Parathyroid adenoma (tissue), 2 donors: ENCODE data around the gene BBIP1.

ENCODE experiments used
- H2AFZ ChIP-seq: fragments of 300-600 bp; sonication (generic); one replicate; pipeline ENCODE4 v1.7.0; 2017; ENCODE audit warnings: antibody characterized with exemption, mild to moderate bottlenecking
- H3K27ac ChIP-seq: fragments of 300-600 bp; sonication (generic); one replicate; pipeline ENCODE4 v1.7.0; 2017
- H3K27me3 ChIP-seq: fragments of 300-600 bp; sonication (generic); one replicate; pipeline ENCODE4 v1.7.0; 2017; ENCODE audit warnings: low read length; ENCODE audit not compliant: control insufficient read depth, insufficient read depth
- H3K36me3 ChIP-seq: fragments of 300-600 bp; sonication (generic); one replicate; pipeline ENCODE4 v1.7.0; 2017; ENCODE audit warnings: low read length; ENCODE audit not compliant: control insufficient read depth, insufficient read depth
- H3K4me1 ChIP-seq: fragments of 300-600 bp; sonication (generic); one replicate; pipeline ENCODE4 v1.7.0; 2017; ENCODE audit warnings: control low read depth
- H3K4me2 ChIP-seq: fragments of 300-600 bp; sonication (generic); one replicate; pipeline ENCODE4 v1.7.0; 2017; ENCODE audit warnings: low read length
- H3K4me3 ChIP-seq: fragments of 300-600 bp; sonication (generic); one replicate; pipeline ENCODE4 v1.7.0; 2017; ENCODE audit warnings: low read depth, low read length
- H3K79me2 ChIP-seq: fragments of 300-600 bp; sonication (generic); one replicate; pipeline ENCODE4 v1.7.0; 2017; ENCODE audit warnings: control low read depth
- H3K9ac ChIP-seq: fragments of 300-600 bp; sonication (generic); one replicate; pipeline ENCODE4 v1.7.0; 2017; ENCODE audit warnings: mild to moderate bottlenecking
- H3K9me3 ChIP-seq: fragments of 300-600 bp; sonication (generic); one replicate; pipeline ENCODE4 v1.7.0; 2017; ENCODE audit warnings: low read length; ENCODE audit not compliant: control insufficient read depth
- TF ChIP-seq, protein P1 (sequence below): fragments of 300-600 bp; sonication (generic); IDR thresholded peaks from one replicate; pipeline ENCODE4 v1.7.0; 2017; ENCODE audit warnings: antibody characterized with exemption, mild to moderate bottlenecking
- donor health status: primary hyperparathyroidism.

The BBIP1 gene

GRCh38 chr10:110901954-110902819, 16.8 kb downstream of the BBIP1 start:
- no peak overlapping the region for H3K9ac ChIP-seq
- H3K27me3 ChIP-seq, result no peaks in the 10 kb centered on the region
- peaks cover 5% of the 10 kb centered on the region for H3K36me3 ChIP-seq
- peak overlapping the region; percentile 35 for H3K4me2 ChIP-seq
- H3K79me2 ChIP-seq, result peaks cover 2% of the 10 kb centered on the region
- H3K4me3 ChIP-seq, result no peak overlapping the region
- no peaks in the 10 kb centered on the region for H3K9me3 ChIP-seq
- H3K27ac ChIP-seq, result peak overlapping the region; percentile 60
- H2AFZ ChIP-seq, result no peak overlapping the region
- TF ChIP-seq, protein P1, sequence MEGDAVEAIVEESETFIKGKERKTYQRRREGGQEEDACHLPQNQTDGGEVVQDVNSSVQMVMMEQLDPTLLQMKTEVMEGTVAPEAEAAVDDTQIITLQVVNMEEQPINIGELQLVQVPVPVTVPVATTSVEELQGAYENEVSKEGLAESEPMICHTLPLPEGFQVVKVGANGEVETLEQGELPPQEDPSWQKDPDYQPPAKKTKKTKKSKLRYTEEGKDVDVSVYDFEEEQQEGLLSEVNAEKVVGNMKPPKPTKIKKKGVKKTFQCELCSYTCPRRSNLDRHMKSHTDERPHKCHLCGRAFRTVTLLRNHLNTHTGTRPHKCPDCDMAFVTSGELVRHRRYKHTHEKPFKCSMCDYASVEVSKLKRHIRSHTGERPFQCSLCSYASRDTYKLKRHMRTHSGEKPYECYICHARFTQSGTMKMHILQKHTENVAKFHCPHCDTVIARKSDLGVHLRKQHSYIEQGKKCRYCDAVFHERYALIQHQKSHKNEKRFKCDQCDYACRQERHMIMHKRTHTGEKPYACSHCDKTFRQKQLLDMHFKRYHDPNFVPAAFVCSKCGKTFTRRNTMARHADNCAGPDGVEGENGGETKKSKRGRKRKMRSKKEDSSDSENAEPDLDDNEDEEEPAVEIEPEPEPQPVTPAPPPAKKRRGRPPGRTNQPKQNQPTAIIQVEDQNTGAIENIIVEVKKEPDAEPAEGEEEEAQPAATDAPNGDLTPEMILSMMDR, result no peak
- H3K4me1 ChIP-seq, result peaks cover 34% of the 10 kb centered on the region

DNA sequence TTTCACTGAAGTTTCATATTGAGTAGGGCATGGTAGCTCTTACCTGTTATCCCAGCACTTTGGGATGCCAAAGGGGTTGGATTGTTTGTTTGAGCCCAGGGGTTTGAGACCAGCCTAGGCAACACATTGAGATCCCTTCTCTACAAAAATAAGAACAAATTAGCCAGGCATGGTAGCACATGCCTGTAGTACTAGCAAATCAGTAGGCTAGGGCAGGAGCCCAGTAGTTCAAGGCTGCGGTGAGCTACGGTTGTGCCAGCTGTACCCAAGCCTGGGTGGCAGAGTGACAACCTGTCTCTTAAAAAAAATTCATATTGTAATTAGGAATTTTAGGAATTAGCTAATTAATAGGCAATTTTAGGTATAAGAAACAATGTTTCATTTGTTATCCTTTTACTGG, 18.0 kb downstream of the BBIP1 start:
- peaks cover 5% of the 10 kb centered on the region for H3K36me3 ChIP-seq
- H3K4me2 ChIP-seq, result peak overlapping the region; percentile 13
- no peaks in the 10 kb centered on the region for H3K27me3 ChIP-seq
- peak overlapping the region; percentile 60 for H3K27ac ChIP-seq
- TF ChIP-seq, protein P1, result no peak
- H3K4me3 ChIP-seq, result peak overlapping the region; percentile 7
- no peaks in the 10 kb centered on the region for H3K9me3 ChIP-seq
- no peak overlapping the region for H3K9ac ChIP-seq
- H2AFZ ChIP-seq, result no peak overlapping the region
- H3K4me1 ChIP-seq, result peaks cover 37% of the 10 kb centered on the region
- H3K79me2 ChIP-seq, result peaks cover 5% of the 10 kb centered on the region

DNA sequence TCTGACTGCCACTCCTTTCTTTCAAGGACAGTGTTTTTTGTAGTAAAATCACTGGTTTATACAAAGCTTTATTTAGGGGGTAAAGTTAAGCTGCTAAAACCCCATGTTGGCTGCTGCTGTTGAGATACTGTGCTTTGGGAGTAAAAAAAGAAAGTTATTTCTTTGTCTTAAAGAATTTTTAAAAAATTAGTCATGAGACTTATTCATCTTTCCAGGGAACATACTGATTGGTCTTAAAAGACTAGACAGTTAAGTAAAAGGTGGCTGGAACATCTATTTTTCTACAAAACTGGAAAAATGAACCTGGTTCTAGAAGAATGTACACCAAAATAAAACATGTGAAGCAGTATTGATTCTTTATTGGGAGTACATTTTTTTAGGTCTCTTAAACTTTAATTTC, 20.6 kb downstream of the BBIP1 start:
- TF ChIP-seq, protein P1, result no peak
- Histone ChIP-seq H3K4me1 (peaks cover 40% of the 10 kb centered on the region), H3K9me3 (no peaks in the 10 kb centered on the region), H3K4me3 (no peak overlapping the region), H3K79me2 (peaks cover 20% of the 10 kb centered on the region), H3K27ac (no peak overlapping the region), H3K9ac (no peak overlapping the region), H2AFZ (no peak overlapping the region), H3K27me3 (no peaks in the 10 kb centered on the region), H3K4me2 (no peak overlapping the region), H3K36me3 (peaks cover 12% of the 10 kb centered on the region)

- Histone ChIP-seq H2AFZ (no peak overlapping the region), H3K4me1 (peaks cover 32% of the 10 kb centered on the region), H3K9ac (no peak overlapping the region), H3K27ac (peak overlapping the region; percentile 8), H3K27me3 (no peaks in the 10 kb centered on the region), H3K36me3 (peaks cover 12% of the 10 kb centered on the region), H3K4me3 (no peak overlapping the region), H3K79me2 (peaks cover 22% of the 10 kb centered on the region), H3K4me2 (peak overlapping the region; percentile 23), H3K9me3 (no peaks in the 10 kb centered on the region)
- TF ChIP-seq, protein P1, result no peak
Observed at GRCh38 chr10:110897184-110897583, 21.8 kb downstream of the BBIP1 start.
